Peyer's patch (tissue), 4 donors: Measurements from ENCODE around the gene UBXN6.

Experiments used
- CTCF ChIP-seq, 6 experiments: fragments of 450-650 bp in 4 of 6; fragments of 200-600 bp in 2 of 6; sonication (generic) in 1 of 6; IDR thresholded peaks; one replicate each; pipeline ENCODE4 v1.5.1; 2017 to 2019; ENCODE audit warnings: antibody characterized with exemption in 6 of 6, mild to moderate bottlenecking in 3 of 6, moderate library complexity in 1 of 6
- POLR2A ChIP-seq, 2 donors: fragments of 450-650 bp; IDR thresholded peaks; one replicate each; pipeline ENCODE4 v1.5.1; 2017; ENCODE audit warnings: antibody characterized with exemption in 2 of 2, mild to moderate bottlenecking in 2 of 2, moderate library complexity in 2 of 2

DNA sequence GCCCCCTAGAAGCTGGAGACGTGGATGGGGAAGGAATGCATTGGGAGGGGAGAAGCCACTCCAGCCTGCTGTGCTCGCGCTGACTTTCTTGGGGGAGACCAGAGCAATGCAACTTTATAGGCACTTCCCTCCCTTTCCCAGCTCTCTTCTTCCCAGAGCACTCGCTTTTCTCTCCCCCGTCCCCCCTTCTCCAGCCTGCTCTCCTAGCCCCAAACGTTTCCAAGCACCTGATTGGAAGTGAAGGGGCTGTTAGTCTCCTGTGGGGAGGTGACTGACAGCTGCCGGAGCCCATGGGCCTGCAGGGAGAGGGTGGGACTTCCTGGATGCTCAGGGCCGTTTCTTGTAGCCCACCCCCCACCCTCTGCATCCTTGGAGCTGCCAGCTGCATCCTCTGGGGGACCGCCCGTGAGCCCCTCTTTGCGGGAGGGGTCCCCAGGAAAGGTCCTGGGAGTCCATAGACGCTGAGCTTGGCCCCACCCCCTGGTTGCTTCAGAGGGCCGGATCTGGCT, 17.0 kb upstream of the UBXN6 start:
- TF ChIP-seq CTCF (IDR thresholded peaks at IDR 0.05) (no peak), POLR2A (IDR thresholded peaks at IDR 0.05) (no peak)
